Inferior parietal cortex (tissue), 1 donor: ENCODE measurements around the gene HIPK2.
A peak's percentile ranks its signal among the peaks of the same experiment; 100 is the strongest.
"Not testable (repeated sequence)": the region's sequence is repeated elsewhere in the genome, so short reads cannot be mapped to it uniquely, and the experiment has no call there.

ENCODE experiments used
- DNase-seq: peaks from one replicate; pipeline ENCODE4 v3.0.0-alpha.2; 2016; ENCODE audit errors: extremely low spot score

HIPK2 gene

GRCh38 chr7:139623518-139623917, 154.3 kb downstream of the HIPK2 start:
- DNase-seq, result no peak

GRCh38 chr7:139620676-139621344, 157.0 kb downstream of the HIPK2 start:
- peak; percentile 26 for DNase-seq

GRCh38 chr7:139619367-139619657, 158.5 kb downstream of the HIPK2 start:
- no peak for DNase-seq

- peak; percentile 71 for DNase-seq
These were observed 159.1 kb downstream of the HIPK2 start for GRCh38 chr7:139618482-139619366.

- no peak for DNase-seq
These were observed 160.7 kb downstream of the HIPK2 start for GRCh38 chr7:139617074-139617473.

- DNase-seq, result no peak
These were observed 162.9 kb downstream of the HIPK2 start for GRCh38 chr7:139614886-139615285.

GRCh38 chr7:139613971-139614411, 163.8 kb downstream of the HIPK2 start:
- DNase-seq, result no peak

- not testable (repeated sequence) for DNase-seq
These were observed 166.2 kb downstream of the HIPK2 start for GRCh38 chr7:139611556-139611955.

- DNase-seq, result no peak
These were observed 167.2 kb downstream of the HIPK2 start for GRCh38 chr7:139610595-139610994.

GRCh38 chr7:139603896-139604295, 173.9 kb downstream of the HIPK2 start:
- no peak for DNase-seq

- DNase-seq, result no peak
These were observed 174.5 kb downstream of the HIPK2 start for GRCh38 chr7:139603282-139603681.

- peak; percentile 54 for DNase-seq
These were observed 175.6 kb downstream of the HIPK2 start for GRCh38 chr7:139602143-139602722.

GRCh38 chr7:139601176-139601575, 176.6 kb downstream of the HIPK2 start:
- no peak for DNase-seq

GRCh38 chr7:139600306-139600705, 177.5 kb downstream of the HIPK2 start:
- no peak for DNase-seq

GRCh38 chr7:139598642-139599041, 179.2 kb downstream of the HIPK2 start:
- peak; percentile 43 for DNase-seq

- no peak for DNase-seq
These were observed 180.8 kb downstream of the HIPK2 start for GRCh38 chr7:139597028-139597427.

GRCh38 chr7:139596626-139597025, 181.2 kb downstream of the HIPK2 start:
- no peak for DNase-seq

GRCh38 chr7:139595806-139596205, 182.0 kb downstream of the HIPK2 start:
- no peak for DNase-seq

- DNase-seq, result no peak
These were observed 182.8 kb downstream of the HIPK2 start for GRCh38 chr7:139594911-139595476.

- DNase-seq, result no peak
These were observed 183.7 kb downstream of the HIPK2 start for GRCh38 chr7:139594090-139594489.

GRCh38 chr7:139592801-139593461, 184.9 kb downstream of the HIPK2 start:
- no peak for DNase-seq
